Skin epidermis (tissue), 12 donors: ENCODE data around the gene TMEM108.
"Not testable (repeated sequence)": the region's sequence is repeated elsewhere in the genome, so short reads cannot be mapped to it uniquely, and the experiment has no call there.

ENCODE experiments used
- H3K27ac ChIP-seq, 21 experiments: fragments of 200-600 bp; sonication (generic) in 11 of 21; one replicate each; pipeline ENCODE4 v1.5.0; 2020; ENCODE audit warnings: mild to moderate bottlenecking in 3 of 21, inconsistent platforms in 2 of 21, moderate library complexity in 2 of 21
- H3K4me3 ChIP-seq, 7 experiments: fragments of 200-600 bp; sonication (generic) in 2 of 7; one replicate each; pipeline ENCODE4 v1.5.0; 2020; ENCODE audit warnings: inconsistent platforms in 2 of 7, mild to moderate bottlenecking in 2 of 7, moderate library complexity in 1 of 7

Gene TMEM108

DNA sequence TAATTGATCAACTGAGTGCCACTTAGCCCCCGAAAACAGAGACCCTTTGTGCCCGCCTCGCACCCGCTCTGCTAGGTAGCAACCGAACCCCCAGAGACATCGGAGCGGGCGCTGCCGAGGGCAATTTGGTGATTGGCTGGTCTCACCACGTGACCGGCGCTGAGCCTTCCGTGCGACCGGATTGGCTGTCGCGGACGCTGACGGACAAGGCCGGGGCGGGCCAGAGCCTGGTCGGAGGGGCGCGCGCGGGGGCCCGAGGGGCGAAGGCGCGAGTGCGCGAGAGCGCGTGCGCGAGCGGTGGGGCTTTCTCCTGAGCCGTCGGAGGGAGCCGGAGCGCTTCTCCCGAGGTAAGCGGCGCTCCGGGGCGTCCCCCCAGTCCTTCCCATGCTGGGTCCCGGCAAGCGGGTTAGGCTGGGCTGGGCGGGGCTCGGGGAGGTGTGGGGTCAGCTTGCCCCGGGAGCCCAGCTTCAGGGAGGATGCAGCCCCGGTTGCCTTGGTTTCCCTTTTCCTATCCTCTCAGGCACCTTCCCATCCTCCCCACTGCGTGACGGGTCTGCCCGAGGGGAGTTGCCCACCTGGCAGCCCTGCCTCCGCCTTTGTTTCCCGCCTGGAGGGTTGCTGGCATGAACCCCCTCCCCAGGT is at the start of gene TMEM108:
Gene TMEM108 (plus strand): TSS at position 303 of the 642 bp plus-strand sequence.
- Histone ChIP-seq H3K4me3 (peak within 1 kb of the TSS; percentile 25 to 54 (median 39)), H3K27ac (no peak within 1 kb of the TSS)

DNA sequence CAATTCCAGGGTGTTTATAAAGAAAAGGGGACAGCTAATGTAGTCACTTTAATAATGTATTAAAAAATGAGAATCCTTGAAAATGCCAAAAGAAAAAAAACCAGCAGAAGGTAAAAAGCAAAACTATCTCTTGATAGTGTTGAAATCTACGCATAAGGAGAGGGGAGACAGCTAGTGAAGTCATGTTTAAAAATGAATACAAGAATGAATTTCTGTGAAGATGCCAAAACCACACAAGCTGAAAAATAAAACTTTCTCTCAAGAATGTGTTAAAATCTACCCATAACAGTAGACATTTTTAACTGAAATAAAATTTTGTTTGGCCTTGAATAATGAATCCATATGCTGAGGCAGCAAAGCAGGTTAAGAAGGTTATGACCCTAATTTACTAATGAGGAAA is 42.2 kb upstream of the TMEM108 start:
- Histone ChIP-seq H3K4me3 (no peak overlapping the region), H3K27ac (no peak overlapping the region)

DNA sequence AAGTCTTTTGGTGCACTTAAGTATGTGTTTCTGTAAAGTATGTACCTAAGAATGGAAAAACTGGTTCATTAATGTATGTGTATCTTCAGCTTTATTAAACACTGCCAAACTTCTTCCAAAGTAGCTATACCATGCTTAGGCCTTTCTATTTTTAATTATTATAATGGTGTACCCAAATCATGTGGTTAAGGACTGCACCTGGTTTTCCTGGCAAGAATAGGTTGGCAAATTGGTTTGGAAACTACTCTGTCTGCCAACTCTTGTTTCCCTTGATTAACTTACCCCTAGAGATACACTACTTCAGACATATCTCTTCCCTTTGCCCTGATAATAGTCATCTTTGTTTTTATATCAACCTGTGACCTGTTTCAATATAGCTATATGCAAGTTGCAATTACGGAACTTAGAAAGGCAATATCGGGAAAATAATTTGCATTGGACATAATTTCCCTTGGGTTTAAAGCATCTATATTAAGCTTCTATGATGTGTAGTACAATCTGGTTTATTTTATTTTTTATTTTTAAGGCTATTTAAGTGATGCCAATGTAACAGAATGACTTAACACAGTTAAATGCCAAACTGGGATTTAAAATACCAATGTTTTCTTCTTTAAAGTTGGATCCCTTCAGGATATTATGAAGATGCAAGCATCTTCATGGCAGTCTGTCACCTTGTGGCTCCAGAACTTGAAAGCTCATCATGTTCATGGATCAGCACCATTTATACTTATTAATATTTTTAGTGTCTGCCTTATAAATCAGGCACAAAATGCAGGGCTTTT is 40.6 kb upstream of the TMEM108 start:
- Histone ChIP-seq H3K27ac (no peak overlapping the region), H3K4me3 (no peak overlapping the region)

DNA sequence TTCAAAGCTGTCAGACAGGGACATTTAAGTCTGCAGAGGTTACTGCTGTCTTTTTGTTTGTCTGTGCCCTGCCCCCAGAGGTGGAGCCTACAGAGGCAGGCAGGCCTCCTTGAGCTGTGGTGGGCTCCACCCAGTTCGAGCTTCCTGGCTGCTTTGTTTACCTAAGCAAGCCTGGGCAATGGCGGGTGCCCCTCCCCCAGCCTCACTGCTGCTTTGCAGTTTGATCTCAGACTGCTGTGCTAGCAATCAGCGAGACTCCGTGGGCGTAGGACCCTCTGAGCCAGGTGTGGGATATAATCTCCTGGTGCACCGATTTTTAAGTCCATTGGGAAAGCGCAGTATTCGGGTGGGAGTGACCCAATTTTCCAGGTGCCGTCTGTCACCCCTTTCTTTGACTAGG is 33.2 kb upstream of the TMEM108 start:
- not testable (repeated sequence) for H3K27ac ChIP-seq, H3K4me3 ChIP-seq

DNA sequence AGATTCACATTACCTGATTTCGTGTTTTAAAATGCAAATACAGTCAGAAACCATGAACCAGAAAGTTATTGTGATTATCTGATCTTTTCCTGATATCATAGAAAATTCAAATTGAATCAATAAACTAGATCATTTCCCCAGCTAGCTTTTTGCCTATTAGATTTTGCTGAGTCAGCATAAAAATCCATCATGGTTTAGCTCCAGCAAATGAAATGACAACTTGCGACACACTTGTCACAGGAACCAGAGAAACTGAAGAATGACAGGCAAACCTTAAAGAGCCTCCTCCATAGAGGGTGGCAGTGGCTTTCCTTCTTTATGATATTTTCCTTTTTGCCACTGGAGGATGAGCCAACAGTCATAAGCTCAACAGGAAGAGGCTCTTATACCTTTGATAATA is 30.6 kb upstream of the TMEM108 start:
- no peak overlapping the region for H3K4me3 ChIP-seq
- H3K27ac ChIP-seq = no peak overlapping the region

DNA sequence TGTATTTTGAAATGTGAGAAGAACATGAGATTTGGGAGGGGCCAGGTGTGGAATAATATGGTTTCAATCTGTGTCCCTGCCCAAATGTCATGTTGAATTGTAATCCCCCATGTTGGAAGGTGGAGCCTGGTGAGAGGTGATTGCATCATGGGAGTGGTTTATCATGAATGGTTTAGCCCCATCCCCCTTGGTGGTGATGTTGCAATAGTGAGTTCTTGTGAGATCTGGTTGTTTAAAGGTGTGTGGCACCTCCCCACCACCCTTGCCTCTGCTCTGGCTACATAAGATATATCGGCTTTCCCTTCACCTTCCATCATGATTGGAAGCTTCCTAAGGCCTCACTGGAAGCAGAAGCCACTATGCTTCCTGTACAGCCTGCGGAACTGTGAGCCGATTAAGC is 23.9 kb upstream of the TMEM108 start:
- Histone ChIP-seq H3K4me3 (no peak overlapping the region), H3K27ac (no peak overlapping the region)

DNA sequence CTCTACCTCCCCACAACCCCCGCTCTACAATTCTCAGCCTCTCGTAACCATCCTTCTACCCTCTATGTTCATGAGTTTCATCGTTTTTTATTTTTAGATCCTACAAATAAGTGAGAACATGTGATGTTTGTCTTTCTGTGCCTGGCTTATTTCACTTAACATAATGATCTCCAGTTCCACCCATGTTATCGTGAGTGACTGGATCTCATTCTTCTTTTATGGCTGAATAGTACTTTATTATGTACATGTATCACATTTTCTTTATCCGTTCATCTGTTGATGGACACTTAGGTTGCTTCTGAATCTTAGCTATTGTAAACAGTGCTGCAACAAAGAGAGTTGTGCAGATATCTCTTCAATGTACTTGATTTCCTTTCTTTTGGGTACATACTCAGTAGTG is 22.6 kb upstream of the TMEM108 start:
- not testable (repeated sequence) for H3K4me3 ChIP-seq, H3K27ac ChIP-seq

DNA sequence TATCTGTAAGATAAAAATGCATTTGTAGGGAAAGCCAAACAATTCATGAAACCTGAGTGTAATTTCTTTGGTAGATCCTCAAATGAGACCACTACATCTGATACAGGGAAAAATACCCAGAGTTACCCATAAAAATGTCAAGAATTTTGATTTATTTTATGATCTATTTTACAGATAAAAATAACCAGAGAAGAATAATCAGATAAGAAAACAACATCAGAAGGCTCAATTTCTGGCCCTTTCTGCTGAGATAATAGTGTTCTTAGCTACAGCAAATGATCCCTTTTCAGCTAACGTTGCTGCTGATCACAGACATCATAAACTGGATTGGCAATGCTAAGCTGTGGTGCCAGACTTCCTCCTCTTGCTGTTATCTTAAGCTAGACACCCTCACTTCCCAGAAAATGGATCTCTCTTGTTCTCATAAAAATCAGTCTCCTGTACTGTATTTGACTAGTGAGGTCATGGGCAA is 21.3 kb upstream of the TMEM108 start:
- Histone ChIP-seq H3K4me3 (no peak overlapping the region), H3K27ac (no peak overlapping the region)

DNA sequence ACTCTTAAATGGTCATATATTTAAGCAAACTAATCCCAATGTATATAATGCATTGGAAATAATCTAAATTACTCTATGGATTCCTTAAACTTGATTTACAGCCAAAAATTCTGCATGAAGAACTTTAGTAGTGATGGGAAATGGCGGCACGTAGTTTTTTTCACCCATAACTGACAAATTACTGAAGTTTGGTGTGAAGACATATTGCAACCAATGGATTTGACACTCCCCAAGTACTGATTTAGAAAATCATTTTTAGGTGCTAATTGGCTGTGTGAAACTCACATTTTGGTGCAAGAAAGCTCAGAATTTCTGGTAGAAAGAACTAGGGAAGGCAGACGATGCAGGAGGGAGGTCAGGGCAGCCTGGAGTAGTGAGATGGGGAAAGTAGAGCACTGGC is 19.3 kb upstream of the TMEM108 start:
- no peak overlapping the region for H3K4me3 ChIP-seq
- H3K27ac ChIP-seq = no peak overlapping the region

DNA sequence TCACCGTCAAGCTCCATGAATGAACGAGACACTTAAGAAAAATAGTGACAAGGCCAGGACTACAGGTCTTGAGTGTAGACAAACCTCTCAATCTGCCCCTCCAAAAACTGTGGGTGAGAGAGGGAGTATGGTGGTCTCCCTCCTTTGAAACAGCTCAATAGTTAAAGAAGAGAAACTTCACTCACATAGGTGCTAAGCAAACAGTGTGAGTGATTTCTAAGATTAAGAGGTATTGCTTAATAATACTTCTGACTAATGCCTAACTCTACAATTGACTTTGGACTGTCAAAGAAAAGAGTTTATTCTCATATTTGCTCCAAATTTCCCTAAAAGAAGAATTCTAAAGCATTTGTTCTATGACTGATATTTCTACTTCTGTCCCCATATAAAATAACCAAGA is 17.0 kb upstream of the TMEM108 start:
- Histone ChIP-seq H3K4me3 (no peak overlapping the region), H3K27ac (no peak overlapping the region)

DNA sequence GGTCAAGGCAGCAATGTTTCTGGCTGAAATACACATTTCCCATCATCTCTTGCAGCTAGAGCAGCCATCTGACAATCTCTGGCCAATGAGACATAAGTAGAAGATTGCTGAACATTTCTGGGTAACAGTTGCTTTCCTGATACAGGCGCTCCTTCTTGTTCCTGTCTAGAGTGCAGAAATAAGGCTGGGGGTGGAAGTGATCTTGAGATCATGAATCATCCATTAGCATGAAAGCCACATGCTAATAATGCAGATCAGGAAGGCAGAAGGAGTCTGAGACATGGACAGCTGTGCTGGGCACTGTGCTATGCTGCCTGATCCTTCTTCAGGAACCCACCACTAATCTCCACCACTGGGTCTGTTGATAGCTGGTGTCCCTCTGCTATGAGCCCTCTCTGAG is 14.8 kb upstream of the TMEM108 start:
- no peak overlapping the region for H3K4me3 ChIP-seq
- H3K27ac ChIP-seq = no peak overlapping the region

DNA sequence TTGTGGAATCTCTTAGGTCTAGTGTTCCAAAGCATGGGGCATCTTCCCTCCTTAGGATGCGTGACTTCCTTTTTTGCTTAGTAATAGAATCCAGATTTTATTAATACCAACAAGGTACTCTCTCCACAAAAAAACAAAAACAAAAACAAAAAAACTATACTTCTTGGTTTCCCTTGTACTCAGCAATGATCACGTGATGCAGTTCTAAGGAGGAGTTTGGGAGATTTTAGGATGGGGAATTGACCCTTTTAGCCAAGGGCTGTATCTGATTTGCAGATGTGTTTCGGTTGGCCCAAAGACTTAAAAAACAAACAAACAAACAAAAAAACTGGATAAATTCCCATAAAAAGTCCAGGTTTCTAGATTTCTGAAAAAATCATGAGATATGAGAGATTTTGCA is 12.6 kb upstream of the TMEM108 start:
- Histone ChIP-seq H3K4me3 (no peak overlapping the region), H3K27ac (no peak overlapping the region)

DNA sequence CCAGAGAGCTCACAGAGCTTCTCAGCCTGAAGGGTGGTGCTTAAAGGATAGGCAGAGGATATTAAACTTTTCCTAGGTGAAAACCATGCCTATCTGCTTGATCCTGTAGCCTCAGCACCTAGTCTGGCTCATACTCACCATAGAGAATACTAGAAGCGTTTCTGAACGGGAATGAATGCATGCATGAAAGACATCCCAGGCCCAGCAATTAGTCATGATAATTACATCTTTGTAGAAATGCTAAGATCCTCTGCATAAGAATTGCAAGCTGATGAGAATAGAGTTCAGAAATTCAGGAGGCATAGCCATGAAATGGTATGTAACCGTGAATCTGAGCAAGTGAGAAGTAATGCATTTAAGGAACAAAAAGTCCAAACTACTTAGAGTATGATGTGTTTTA is 5.9 kb upstream of the TMEM108 start:
- H3K4me3 ChIP-seq = no peak overlapping the region
- H3K27ac ChIP-seq = no peak overlapping the region

DNA sequence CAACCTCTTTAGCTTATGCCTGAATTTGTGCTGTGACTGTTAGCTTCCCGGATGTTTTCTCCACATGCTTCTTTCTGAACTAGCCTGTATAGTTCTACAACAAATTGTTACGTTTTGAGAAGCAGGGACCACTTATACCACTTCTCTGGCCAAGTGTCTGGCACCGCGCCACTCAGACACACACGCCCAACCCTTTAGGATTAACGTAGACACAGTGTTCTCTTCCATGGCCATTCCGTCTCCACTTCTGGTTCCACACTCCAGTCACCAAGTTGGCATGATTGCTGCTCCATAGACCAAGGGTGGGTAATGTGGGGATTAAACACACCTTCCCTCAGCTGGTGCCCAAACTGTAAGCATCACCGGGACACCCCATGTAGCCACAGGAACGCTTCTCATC is 755 bp upstream of the TMEM108 start:
- no peak overlapping the region for H3K27ac ChIP-seq
- H3K4me3 ChIP-seq = peak overlapping the region in 3 of 7 experiments; percentile 46 to 54 (median 50)

DNA sequence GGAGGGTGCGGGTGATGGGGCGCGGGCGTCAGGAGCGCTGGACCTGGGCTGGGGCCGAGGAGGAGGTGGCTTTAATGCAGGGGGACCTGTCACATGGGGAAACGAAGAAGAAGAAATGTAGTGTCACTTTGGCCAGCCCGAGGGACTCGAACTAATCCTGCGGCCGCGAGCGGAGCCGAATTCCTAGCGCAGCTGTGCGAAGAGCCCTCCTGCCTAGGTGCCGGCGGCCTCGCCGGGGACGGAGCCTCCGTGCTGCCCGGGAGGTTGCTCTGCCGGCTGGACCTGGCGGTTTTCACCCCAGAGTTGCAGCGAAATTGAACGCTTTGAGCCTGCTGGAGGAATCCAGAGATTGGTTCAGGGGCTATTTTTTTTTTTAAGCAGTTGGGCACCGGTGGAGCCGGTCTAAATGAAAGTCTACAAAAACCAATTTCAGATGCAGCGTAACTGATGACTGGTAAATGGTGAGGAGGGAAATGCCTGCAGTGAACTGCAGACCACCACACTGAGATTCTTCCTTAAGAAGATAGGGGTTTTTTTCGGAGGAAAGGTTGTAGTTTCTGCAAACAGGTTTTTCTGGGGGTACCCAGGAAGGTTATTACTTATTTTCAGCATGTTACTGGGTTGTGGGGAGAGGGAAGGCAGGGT is 662 bp downstream of the TMEM108 start:
- Histone ChIP-seq H3K27ac (no peak overlapping the region), H3K4me3 (peak overlapping the region; percentile 25 to 54 (median 39))

DNA sequence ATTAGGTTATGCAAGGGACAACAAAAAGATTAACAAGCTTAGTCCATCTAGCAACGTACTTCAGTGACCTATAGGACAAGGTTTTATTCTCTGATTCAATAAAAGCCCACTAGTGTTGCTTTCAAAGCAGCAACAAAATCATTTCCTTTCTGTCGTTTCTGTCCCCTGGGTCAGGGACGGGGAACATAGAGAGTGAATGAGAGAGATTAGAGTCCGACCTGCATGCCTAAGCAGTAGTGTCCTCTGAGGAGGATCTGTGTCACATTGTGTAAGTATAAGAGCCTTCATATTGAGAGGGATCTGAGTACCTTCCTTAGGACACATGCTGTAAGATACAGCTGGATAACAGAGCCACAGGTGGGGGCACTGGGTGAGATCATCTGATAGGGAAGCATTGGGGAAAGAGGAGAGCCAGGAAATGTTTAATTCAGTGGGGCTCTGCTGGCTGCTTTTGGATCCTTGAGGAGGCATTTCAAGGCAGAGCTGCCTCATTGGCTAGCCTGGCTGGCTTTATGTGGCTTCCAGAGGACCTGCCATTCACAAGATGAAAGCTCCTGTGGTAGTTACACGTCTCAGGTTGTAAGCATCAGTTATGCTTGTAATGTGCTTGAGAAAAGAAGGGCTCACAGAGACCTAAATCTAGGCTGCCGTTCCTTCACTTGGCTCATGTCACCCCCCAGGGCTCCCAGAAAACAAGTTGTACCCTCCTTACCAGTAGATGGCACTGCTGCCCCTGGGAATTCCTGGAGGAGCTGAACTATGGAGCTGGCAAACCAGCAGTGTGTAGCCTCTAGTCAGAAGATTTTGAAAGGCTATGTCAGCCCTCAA is 2.7 kb downstream of the TMEM108 start:
- H3K4me3 ChIP-seq = no peak overlapping the region
- H3K27ac ChIP-seq = no peak overlapping the region

DNA sequence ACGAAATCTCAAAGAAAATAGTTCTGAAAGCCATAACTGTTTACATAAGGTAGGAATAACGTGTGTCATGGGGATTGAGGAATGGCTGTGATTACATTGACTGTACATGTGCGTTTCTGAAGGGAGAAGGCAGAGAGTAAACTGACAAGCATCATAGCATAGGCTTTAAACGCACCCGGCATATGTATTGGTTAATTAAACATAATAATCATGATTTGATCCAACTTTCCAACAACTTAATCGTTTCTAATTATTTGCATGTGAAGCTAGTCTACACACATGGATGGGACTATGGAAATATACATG is 3.3 kb downstream of the TMEM108 start:
- H3K27ac ChIP-seq = no peak overlapping the region
- no peak overlapping the region for H3K4me3 ChIP-seq

DNA sequence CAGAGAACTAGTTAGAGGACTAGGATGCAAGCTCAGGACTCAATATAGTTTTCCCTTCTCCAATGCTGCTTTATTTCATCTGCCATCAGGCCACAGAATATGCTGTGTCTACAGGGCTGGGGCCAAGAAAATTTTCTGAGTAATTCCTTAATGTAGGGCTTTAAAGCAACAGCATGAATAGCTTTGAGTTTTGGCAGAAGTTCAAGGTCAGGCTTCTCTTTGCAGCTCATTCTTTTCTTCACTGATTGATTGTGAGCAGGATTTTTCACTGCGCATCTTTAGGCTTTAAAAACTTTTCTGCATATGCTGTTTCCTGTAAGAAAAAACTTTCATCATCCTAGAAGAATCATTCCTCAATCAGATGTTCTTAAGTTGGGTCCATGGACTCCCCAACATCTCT is 4.6 kb downstream of the TMEM108 start:
- Histone ChIP-seq H3K4me3 (no peak overlapping the region), H3K27ac (no peak overlapping the region)

DNA sequence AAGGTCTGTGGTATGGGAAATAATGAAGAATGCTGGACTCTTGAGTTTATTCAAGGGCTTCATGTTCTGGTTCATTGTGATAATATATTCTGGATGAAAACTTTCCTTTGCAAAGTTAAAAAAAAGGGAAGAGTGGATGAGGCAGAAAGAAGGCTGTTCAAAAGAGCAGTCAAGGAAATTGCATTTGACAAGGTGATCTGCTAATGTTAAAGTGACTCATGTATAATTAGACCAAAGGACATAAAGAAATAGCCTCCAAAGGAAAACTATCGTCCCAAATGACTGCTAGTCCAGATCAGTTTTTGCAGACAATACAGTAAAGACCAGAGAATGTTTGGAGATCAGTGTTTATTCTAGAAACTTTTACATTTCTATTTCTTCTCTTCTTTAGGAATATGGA is 9.8 kb downstream of the TMEM108 start:
- H3K4me3 ChIP-seq = no peak overlapping the region

DNA sequence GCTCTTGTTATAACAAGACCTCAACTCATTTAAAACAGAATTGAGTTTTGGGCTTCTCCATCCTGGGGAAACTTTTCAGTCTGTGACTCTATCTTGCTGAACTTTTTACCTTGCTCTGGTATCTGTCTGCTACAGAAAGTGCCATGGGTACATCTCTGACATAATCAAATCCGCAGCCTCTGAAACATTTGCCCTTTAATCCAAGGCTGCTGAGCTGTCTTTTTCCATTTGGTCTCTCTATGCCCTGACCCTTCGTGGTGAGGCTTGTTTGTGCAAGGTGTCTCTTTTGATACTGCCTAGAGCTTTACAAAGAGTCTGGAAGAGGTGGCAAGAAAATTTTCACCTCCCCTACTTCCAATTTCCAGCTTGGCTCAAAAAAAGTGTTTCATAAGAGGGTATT is 11.3 kb downstream of the TMEM108 start:
- Histone ChIP-seq H3K4me3 (no peak overlapping the region), H3K27ac (no peak overlapping the region)

More for the DNA sequence above, 9.8 kb downstream of the TMEM108 start:
- no peak overlapping the region for H3K27ac ChIP-seq
